Upper lobe of left lung (tissue), 6 donors: ENCODE results near the gene TEX30. TPM values are rescaled to one million over a fixed set of nuclear protein-coding genes. Genes with fewer than 3 reads are reported as not detected.
A peak's percentile ranks its signal among the peaks of the same experiment; 100 is the strongest.

Source experiments
- ATAC-seq, 2 donors: fragments of 200-7000 bp; cut with Tn5 transposase; one replicate each; pipeline ENCODE4 v1.9.1; 2022; ENCODE audit warnings: mild to moderate bottlenecking in 2 of 2, moderate library complexity in 2 of 2; ENCODE audit not compliant: low FRiP score in 2 of 2
- DNase-seq, 2 donors: peaks; one replicate each; pipeline ENCODE4 v3.0.0-alpha.2; 2019 to 2020
- H3K27ac ChIP-seq, 4 donors: fragments of 200-600 bp; sonication (generic); one replicate each; pipeline ENCODE4 v1.5.1; 2016 to 2019
- H3K27me3 ChIP-seq, 4 donors: fragments of 200-600 bp; sonication (generic); one replicate each; pipeline ENCODE4 v1.5.1; 2017 to 2019
- H3K36me3 ChIP-seq, 4 donors: fragments of 200-600 bp; sonication (generic); one replicate each; pipeline ENCODE4 v1.5.1; 2016 to 2019
- H3K4me1 ChIP-seq, 4 donors: fragments of 200-600 bp; sonication (generic); one replicate each; pipeline ENCODE4 v1.5.1; 2018 to 2019
- H3K4me3 ChIP-seq, 4 donors: fragments of 200-600 bp; sonication (generic); one replicate each; pipeline ENCODE4 v1.5.1; 2017 to 2019; ENCODE audit warnings: mild to moderate bottlenecking in 2 of 4, moderate library complexity in 1 of 4
- H3K9me3 ChIP-seq, 4 donors: fragments of 200-600 bp; sonication (generic); one replicate each; pipeline ENCODE4 v1.5.1; 2018 to 2019
- EP300 ChIP-seq, 4 donors: sonication (generic); formaldehyde crosslinking; IDR thresholded peaks; one replicate each; pipeline ENCODE4 v1.5.1; 2017; ENCODE audit warnings: antibody characterized with exemption in 4 of 4, control low read depth in 2 of 4
- POLR2A ChIP-seq, 4 donors: fragments of 450-650 bp; IDR thresholded peaks; one replicate each; pipeline ENCODE4 v1.5.1; 2016 to 2017; ENCODE audit warnings: antibody characterized with exemption in 4 of 4, mild to moderate bottlenecking in 2 of 4
- POLR2AphosphoS5 ChIP-seq, 2 donors: sonication (generic); formaldehyde crosslinking; IDR thresholded peaks; one replicate each; pipeline ENCODE4 v1.5.1; 2017; ENCODE audit warnings: antibody characterized with exemption in 2 of 2
- WGBS, 2 donors: methylation state at CpG; one replicate each; pipeline ENCODE4 v1.1.5; 2017 to 2018; 5-methylcytosine and 5-hydroxymethylcytosine counted together
- total RNA-seq, 6 donors: library from RNA; depleted of rRNA in 4 of 6; stranded (reverse); fragments of >200 nt in 4 of 6; gene quantifications; one replicate each; pipeline versions ENCODE4 v1.1.0 to v1.2.1, GENCODE V29; 2016 to 2021
- TF ChIP-seq, protein P1 (sequence below), 6 experiments: fragments of 450-650 bp in 4 of 6; fragments of 200-600 bp in 2 of 6; sonication (generic) in 2 of 6; IDR thresholded peaks; one replicate each; pipeline ENCODE4 v1.5.1; 2016 to 2019; ENCODE audit warnings: antibody characterized with exemption in 6 of 6
- donor health status: DM: no; HTN: no; CAD: no; lungs with moderate emphysema.
- donor health status: DM: no; HTN: yes; CAD: no; lungs with severe emphysema.

The TEX30 gene
- total RNA-seq = 1 to 10 TPM in 5 of 6 donors, under 1 TPM in 1; 1.00 to 7.8 (median 6.2) TPM

DNA sequence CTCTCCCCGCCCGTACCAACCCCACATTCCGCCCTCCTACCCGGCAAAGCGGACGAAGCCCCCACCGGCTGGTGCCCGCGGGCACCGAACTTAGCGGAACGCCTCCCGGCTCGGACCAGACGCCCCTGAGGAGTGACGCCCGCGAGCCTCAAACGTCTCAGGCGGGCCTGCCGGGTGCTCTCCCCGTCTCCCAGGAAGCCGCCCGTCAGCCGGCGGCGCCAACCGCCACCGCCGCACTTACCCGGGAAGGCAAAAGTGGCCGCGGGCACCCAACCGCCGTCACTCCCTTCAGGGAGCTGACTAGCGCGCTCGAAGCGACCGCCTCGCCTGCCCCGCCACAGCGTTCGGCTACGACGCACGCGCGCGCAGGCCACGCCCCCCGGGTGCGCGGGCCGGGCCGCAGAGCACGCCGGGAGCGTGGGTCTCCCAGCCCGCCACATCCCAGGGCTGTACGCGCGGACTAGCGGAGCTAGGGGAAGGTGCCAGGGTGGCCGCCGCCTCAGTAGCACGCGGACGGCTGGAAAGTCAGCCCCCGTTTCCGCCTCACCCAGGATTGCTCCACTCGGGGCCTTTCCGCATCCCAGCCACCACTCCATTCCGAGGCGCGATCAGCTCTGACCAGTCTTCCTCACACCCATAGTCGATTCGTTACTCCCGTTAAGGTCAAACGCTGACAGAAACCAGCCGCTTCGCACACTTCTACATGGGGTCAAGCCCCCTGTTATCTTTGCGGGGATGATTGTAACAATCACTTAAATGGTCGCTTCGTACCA lies at the start of gene TEX30:
TEX30 (minus strand) TSS at position 346 of the 773 bp plus-strand sequence. CDS start 3,760 bp downstream, outside the sequence.
- 4 to 13% methylated on average over 12 to 48 of the region's 85 CpGs for WGBS, 2 donors
- DNase-seq (peak; percentile 85 to 98), ATAC-seq (peak; percentile 99)
- H3K4me1 ChIP-seq = peaks cover 6 to 16% (median 13%) of the 10 kb centered on the region in 4 donors
- H3K36me3 ChIP-seq = no peaks in the 10 kb centered on the region
- TF ChIP-seq POLR2A (IDR thresholded peaks at IDR 0.05) = peak in 3 of 4 donors; percentile 76 to 92 (median 85)
- no peak for TF ChIP-seq EP300 (IDR thresholded peaks at IDR 0.05)
- TF ChIP-seq, protein P1, sequence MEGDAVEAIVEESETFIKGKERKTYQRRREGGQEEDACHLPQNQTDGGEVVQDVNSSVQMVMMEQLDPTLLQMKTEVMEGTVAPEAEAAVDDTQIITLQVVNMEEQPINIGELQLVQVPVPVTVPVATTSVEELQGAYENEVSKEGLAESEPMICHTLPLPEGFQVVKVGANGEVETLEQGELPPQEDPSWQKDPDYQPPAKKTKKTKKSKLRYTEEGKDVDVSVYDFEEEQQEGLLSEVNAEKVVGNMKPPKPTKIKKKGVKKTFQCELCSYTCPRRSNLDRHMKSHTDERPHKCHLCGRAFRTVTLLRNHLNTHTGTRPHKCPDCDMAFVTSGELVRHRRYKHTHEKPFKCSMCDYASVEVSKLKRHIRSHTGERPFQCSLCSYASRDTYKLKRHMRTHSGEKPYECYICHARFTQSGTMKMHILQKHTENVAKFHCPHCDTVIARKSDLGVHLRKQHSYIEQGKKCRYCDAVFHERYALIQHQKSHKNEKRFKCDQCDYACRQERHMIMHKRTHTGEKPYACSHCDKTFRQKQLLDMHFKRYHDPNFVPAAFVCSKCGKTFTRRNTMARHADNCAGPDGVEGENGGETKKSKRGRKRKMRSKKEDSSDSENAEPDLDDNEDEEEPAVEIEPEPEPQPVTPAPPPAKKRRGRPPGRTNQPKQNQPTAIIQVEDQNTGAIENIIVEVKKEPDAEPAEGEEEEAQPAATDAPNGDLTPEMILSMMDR (IDR thresholded peaks at IDR 0.05) = peak in 3 of 6 experiments; percentile 49 to 56 (median 51)
- TF ChIP-seq POLR2AphosphoS5 (IDR thresholded peaks at IDR 0.05) = peak; percentile 32 to 92
- H3K27me3 ChIP-seq = no peaks in the 10 kb centered on the region
- no peaks in the 10 kb centered on the region for H3K9me3 ChIP-seq
- H3K4me3 ChIP-seq = peak within 1 kb of the TSS; percentile 65 to 91 (median 78)
- peak within 1 kb of the TSS; percentile 84 to 91 (median 88) for H3K27ac ChIP-seq

DNA sequence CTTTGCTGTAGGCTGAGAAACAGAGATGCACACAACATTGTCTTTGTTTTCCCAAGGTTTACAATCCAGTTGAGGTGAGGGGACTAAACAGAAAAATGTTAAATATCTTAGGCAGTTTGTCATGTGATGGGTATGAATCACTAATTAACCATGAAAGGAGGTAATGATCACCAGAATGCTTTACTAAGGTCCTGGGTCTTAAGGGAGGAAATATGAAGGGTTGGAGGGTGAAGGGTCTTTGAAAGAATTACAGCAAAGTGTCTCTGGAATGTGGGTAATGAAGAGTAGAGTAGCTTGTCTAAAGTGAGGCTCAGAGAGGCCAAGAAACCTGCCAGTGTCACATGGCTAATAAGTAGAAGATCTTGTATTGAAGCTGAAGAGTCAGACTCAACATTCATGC lies 44.3 kb upstream of the TEX30 start:
- no peak overlapping the region for H3K4me3 ChIP-seq
- no peak for DNase-seq
- ATAC-seq = no peak
- peaks cover 0 to 2% (median under 1%) of the 10 kb centered on the region in 4 donors for H3K4me1 ChIP-seq
- no peak overlapping the region for H3K27ac ChIP-seq
- TF ChIP-seq EP300 (IDR thresholded peaks at IDR 0.05) = no peak
- TF ChIP-seq, protein P1 (IDR thresholded peaks at IDR 0.05) = no peak
- no peak for TF ChIP-seq POLR2A (IDR thresholded peaks at IDR 0.05)
- TF ChIP-seq POLR2AphosphoS5 (IDR thresholded peaks at IDR 0.05) = no peak
- H3K36me3 ChIP-seq = peaks cover 0 to 30% (median 8%) of the 10 kb centered on the region in 4 donors
- H3K9me3 ChIP-seq = no peaks in the 10 kb centered on the region
- no peaks in the 10 kb centered on the region for H3K27me3 ChIP-seq

DNA sequence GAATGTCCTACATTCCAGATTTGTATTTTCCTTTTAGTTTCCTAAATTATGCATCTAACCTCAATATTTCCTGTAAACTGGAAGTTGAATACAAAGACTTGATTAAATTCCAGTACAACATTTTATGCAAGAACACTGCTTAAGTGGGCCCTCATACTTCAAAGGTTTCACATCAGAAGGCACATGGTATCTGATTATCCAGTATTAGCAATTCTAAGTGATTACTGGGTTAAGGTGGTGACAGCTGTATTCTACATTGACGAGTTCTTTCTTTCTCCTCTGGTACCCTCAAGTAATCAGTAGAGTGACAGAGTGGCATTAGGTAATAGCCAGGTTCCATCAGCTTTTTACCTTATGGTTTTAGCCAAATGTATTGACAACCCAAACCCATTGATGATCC lies 43.7 kb upstream of the TEX30 start:
- ATAC-seq (no peak), DNase-seq (no peak)
- no peaks in the 10 kb centered on the region for H3K9me3 ChIP-seq
- H3K27me3 ChIP-seq = no peaks in the 10 kb centered on the region
- H3K4me1 ChIP-seq = peaks cover 0 to 7% (median 4%) of the 10 kb centered on the region in 4 donors
- no peak overlapping the region for H3K27ac ChIP-seq
- 78 to 96% methylated on average over 1 of the region's 1 CpG for WGBS, 2 donors
- TF ChIP-seq EP300 (IDR thresholded peaks at IDR 0.05) (no peak), POLR2A (IDR thresholded peaks at IDR 0.05) (no peak)
- no peak overlapping the region for H3K4me3 ChIP-seq
- H3K36me3 ChIP-seq = peaks cover 0 to 23% (median 8%) of the 10 kb centered on the region in 4 donors

DNA sequence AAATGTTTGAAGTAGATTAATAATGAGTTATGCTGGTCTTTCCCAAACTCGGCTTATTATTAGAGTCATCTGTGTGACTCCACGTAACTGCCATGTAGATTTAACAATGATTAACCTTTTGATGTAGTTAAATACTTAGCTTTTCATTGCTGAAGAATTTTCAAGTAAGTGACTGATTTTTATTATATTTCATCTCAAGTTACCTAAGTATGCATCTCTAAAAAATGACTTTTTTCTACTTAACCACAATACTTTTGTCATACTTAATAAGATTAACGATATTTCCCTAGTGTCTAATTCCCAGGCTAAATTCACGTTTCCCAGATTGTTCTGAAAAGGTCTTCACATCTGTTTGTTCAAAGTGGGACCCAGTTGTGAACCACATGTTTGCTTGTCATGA lies 43.1 kb upstream of the TEX30 start:
- DNase-seq = no peak
- TF ChIP-seq POLR2AphosphoS5 (IDR thresholded peaks at IDR 0.05) = no peak
- TF ChIP-seq POLR2A (IDR thresholded peaks at IDR 0.05) = no peak
- TF ChIP-seq, protein P1 (IDR thresholded peaks at IDR 0.05) = no peak
- TF ChIP-seq EP300 (IDR thresholded peaks at IDR 0.05) = no peak
- Histone ChIP-seq H3K4me3 (no peak overlapping the region), H3K27ac (no peak overlapping the region), H3K27me3 (no peaks in the 10 kb centered on the region), H3K36me3 (peaks cover 0 to 18% (median 4%) of the 10 kb centered on the region in 4 donors), H3K4me1 (peaks cover 0 to 7% (median 4%) of the 10 kb centered on the region in 4 donors), H3K9me3 (no peaks in the 10 kb centered on the region)
- WGBS, 2 donors = 85 to 87% methylated on average over 4 of the region's 4 CpGs
- ATAC-seq = no peak

DNA sequence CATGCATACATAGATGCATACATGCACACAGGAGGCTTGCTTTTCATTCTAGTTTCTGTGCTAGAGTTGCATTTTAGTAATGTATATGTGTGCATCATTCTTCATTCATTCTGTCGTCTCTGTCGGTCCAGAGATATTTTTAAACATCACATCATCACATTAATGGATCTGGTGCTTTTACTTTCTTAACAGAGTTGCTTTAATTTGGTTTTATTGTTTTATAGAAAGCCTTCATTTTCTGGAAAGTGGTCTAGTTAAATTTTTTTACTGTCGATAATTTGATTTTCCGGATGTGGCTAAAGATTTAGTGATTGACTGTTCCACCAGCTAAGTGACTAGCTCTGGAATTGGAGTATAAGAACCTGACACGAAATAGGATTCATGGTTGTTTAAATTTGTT lies 42.2 kb upstream of the TEX30 start:
- H3K27me3 ChIP-seq = no peaks in the 10 kb centered on the region
- no peaks in the 10 kb centered on the region for H3K9me3 ChIP-seq
- H3K4me1 ChIP-seq = peaks cover 0 to 7% (median 4%) of the 10 kb centered on the region in 4 donors
- ATAC-seq = no peak
- TF ChIP-seq, protein P1 (IDR thresholded peaks at IDR 0.05) = no peak
- TF ChIP-seq POLR2A (IDR thresholded peaks at IDR 0.05) (no peak), POLR2AphosphoS5 (IDR thresholded peaks at IDR 0.05) (no peak), EP300 (IDR thresholded peaks at IDR 0.05) (no peak)
- no peak overlapping the region for H3K4me3 ChIP-seq
- 92 to 93% methylated on average over 5 of the region's 5 CpGs for WGBS, 2 donors
- peaks cover 0 to 17% (median 4%) of the 10 kb centered on the region in 4 donors for H3K36me3 ChIP-seq
- H3K27ac ChIP-seq = no peak overlapping the region
- DNase-seq = no peak
